Parathyroid adenoma (tissue), 2 donors: Measurements from ENCODE around the gene MROH8.
"Not testable (repeated sequence)": the region's sequence is repeated elsewhere in the genome, so short reads cannot be mapped to it uniquely, and the experiment has no call there.

Experiments
- H2AFZ ChIP-seq: fragments of 300-600 bp; sonication (generic); one replicate; pipeline ENCODE4 v1.7.0; 2017; ENCODE audit warnings: antibody characterized with exemption, mild to moderate bottlenecking
- H3K27ac ChIP-seq: fragments of 300-600 bp; sonication (generic); one replicate; pipeline ENCODE4 v1.7.0; 2017
- H3K27me3 ChIP-seq: fragments of 300-600 bp; sonication (generic); one replicate; pipeline ENCODE4 v1.7.0; 2017; ENCODE audit warnings: low read length; ENCODE audit not compliant: control insufficient read depth, insufficient read depth
- H3K36me3 ChIP-seq: fragments of 300-600 bp; sonication (generic); one replicate; pipeline ENCODE4 v1.7.0; 2017; ENCODE audit warnings: low read length; ENCODE audit not compliant: control insufficient read depth, insufficient read depth
- H3K4me1 ChIP-seq: fragments of 300-600 bp; sonication (generic); one replicate; pipeline ENCODE4 v1.7.0; 2017; ENCODE audit warnings: control low read depth
- H3K4me2 ChIP-seq: fragments of 300-600 bp; sonication (generic); one replicate; pipeline ENCODE4 v1.7.0; 2017; ENCODE audit warnings: low read length
- H3K4me3 ChIP-seq: fragments of 300-600 bp; sonication (generic); one replicate; pipeline ENCODE4 v1.7.0; 2017; ENCODE audit warnings: low read depth, low read length
- H3K79me2 ChIP-seq: fragments of 300-600 bp; sonication (generic); one replicate; pipeline ENCODE4 v1.7.0; 2017; ENCODE audit warnings: control low read depth
- H3K9ac ChIP-seq: fragments of 300-600 bp; sonication (generic); one replicate; pipeline ENCODE4 v1.7.0; 2017; ENCODE audit warnings: mild to moderate bottlenecking
- H3K9me3 ChIP-seq: fragments of 300-600 bp; sonication (generic); one replicate; pipeline ENCODE4 v1.7.0; 2017; ENCODE audit warnings: low read length; ENCODE audit not compliant: control insufficient read depth
- CTCF ChIP-seq: fragments of 300-600 bp; sonication (generic); IDR thresholded peaks from one replicate; pipeline ENCODE4 v1.7.0; 2017; ENCODE audit warnings: antibody characterized with exemption, mild to moderate bottlenecking
- donor health status: primary hyperparathyroidism.

Gene MROH8

GRCh38 chr20:37072293-37073196, 106.8 kb downstream of the MROH8 start:
- no peak overlapping the region for H3K4me2 ChIP-seq
- no peak overlapping the region for H3K27ac ChIP-seq
- H3K4me1 ChIP-seq = peaks cover 3% of the 10 kb centered on the region
- no peak overlapping the region for H3K9ac ChIP-seq
- no peaks in the 10 kb centered on the region for H3K9me3 ChIP-seq
- H3K4me3 ChIP-seq = no peak overlapping the region
- H3K36me3 ChIP-seq = no peaks in the 10 kb centered on the region
- no peak for TF ChIP-seq CTCF
- no peaks in the 10 kb centered on the region for H3K27me3 ChIP-seq
- no peak overlapping the region for H2AFZ ChIP-seq
- no peaks in the 10 kb centered on the region for H3K79me2 ChIP-seq

- no peak overlapping the region for H2AFZ ChIP-seq
- TF ChIP-seq CTCF = no peak
Measured at GRCh38 chr20:37071481-37071911, 107.9 kb downstream of the MROH8 start.

GRCh38 chr20:37069563-37069962, 109.8 kb downstream of the MROH8 start:
- not testable (repeated sequence) for H3K27ac ChIP-seq, H3K27me3 ChIP-seq, H2AFZ ChIP-seq, H3K36me3 ChIP-seq, H3K4me1 ChIP-seq, H3K9ac ChIP-seq, H3K4me3 ChIP-seq, H3K9me3 ChIP-seq, H3K4me2 ChIP-seq, H3K79me2 ChIP-seq

More at GRCh38 chr20:37071481-37071911, 107.9 kb downstream of the MROH8 start:
- no peak overlapping the region for H3K4me2 ChIP-seq
- no peaks in the 10 kb centered on the region for H3K27me3 ChIP-seq
- H3K9ac ChIP-seq = no peak overlapping the region
- H3K9me3 ChIP-seq = no peaks in the 10 kb centered on the region
- no peaks in the 10 kb centered on the region for H3K79me2 ChIP-seq
- no peaks in the 10 kb centered on the region for H3K36me3 ChIP-seq
- peaks cover 3% of the 10 kb centered on the region for H3K4me1 ChIP-seq
- no peak overlapping the region for H3K27ac ChIP-seq
- no peak overlapping the region for H3K4me3 ChIP-seq

- H3K4me1 ChIP-seq = no peaks in the 10 kb centered on the region
- H3K4me2 ChIP-seq = no peak overlapping the region
- H3K36me3 ChIP-seq = no peaks in the 10 kb centered on the region
- no peak for TF ChIP-seq CTCF
- no peaks in the 10 kb centered on the region for H3K79me2 ChIP-seq
- H2AFZ ChIP-seq = no peak overlapping the region
- H3K9ac ChIP-seq = no peak overlapping the region
- H3K27ac ChIP-seq = no peak overlapping the region
- no peaks in the 10 kb centered on the region for H3K27me3 ChIP-seq
- no peaks in the 10 kb centered on the region for H3K9me3 ChIP-seq
- H3K4me3 ChIP-seq = no peak overlapping the region
Measured at GRCh38 chr20:37066168-37066567, 113.2 kb downstream of the MROH8 start.

GRCh38 chr20:37055276-37055675, 124.1 kb downstream of the MROH8 start:
- TF ChIP-seq CTCF = no peak
- Histone ChIP-seq H3K4me1 (no peaks in the 10 kb centered on the region), H2AFZ (no peak overlapping the region), H3K9ac (no peak overlapping the region), H3K79me2 (no peaks in the 10 kb centered on the region), H3K27ac (no peak overlapping the region), H3K36me3 (no peaks in the 10 kb centered on the region), H3K4me2 (no peak overlapping the region), H3K27me3 (no peaks in the 10 kb centered on the region), H3K4me3 (no peak overlapping the region), H3K9me3 (no peaks in the 10 kb centered on the region)
